ENCODE data around the gene ACSL3. TPM values are rescaled to one million over a fixed set of nuclear protein-coding genes. Genes with fewer than 3 reads are reported as not detected.

ACSL3 gene
- 83.0 to 147 TPM (median 101 TPM) in 5 replicates for total RNA-seq (2022; extraction: Qiagen RNA extraction)

DNA sequence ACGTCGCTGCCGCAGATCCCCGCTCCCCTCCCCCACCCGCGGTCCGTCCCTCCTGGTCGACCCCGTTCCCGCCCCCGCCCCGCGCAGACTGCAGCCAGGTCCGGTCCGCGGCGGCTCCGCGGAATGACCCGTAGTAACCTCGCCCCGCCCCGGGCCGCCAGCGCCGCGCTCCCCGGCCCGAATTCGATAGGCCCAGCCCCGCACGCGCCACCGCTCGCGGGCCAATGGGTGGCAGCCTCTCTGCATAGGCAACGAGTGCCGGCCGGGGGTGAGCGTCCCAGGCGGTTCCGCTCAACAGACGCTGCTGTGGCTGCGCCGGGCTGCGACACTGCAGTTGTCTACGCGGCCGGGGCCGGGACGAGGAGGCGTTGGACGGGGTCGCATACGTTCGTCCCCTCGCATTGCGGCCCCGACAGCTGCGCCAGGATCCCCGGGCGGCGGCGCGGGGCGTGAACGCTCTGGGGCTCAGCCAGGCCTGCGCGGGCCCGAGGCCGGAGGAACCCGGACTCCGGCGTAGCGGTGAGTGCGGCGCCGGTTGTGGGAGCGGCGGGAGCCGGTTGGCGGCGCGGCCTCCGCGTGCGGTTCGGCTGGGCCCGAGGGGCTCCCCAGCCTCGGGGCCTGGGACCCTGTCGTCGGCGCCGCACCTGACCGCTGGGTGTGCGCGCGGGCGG is at the start of gene ACSL3:
TSS of gene ACSL3 (plus strand) at position 297 of the 671 bp plus-strand sequence. CDS start 47,737 bp downstream, outside the sequence.

Other genes starting within 250 kb of the ACSL3 start
- 42.3 to 49.7 TPM (median 43.1 TPM) in 5 replicates for gene FARSB, start 204.9 kb upstream of the ACSL3 start, total RNA-seq (2022; extraction: Qiagen RNA extraction)
- gene MOGAT1, start 189.4 kb upstream of the ACSL3 start, total RNA-seq (2022; extraction: Qiagen RNA extraction): not detected in 5 replicates
- gene KCNE4, start 191.2 kb downstream of the ACSL3 start, total RNA-seq (2022; extraction: Qiagen RNA extraction): 0.66 to 0.90 TPM (median 0.83 TPM) in 5 replicates